GM12878 (cell line): ENCODE results near the gene FMC1.

Source experiments
- FOXK2 ChIP-seq: fragments of 450-650 bp; IDR thresholded peaks from 2 replicates; pipeline ENCODE4 v1.6.1; 2017; ENCODE audit warnings: mild to moderate bottlenecking, moderate library complexity
- MTA3 ChIP-seq: IDR thresholded peaks from 2 replicates; pipeline ENCODE4 v1.6.1; 2012; ENCODE audit warnings: low read length, inconsistent platforms, borderline replicate concordance
- MXI1 ChIP-seq: fragments of 150-350 bp; IDR thresholded peaks from 2 replicates; pipeline ENCODE4 v1.6.1; 2011; ENCODE audit warnings: low read depth, mild to moderate bottlenecking, inconsistent platforms, low read length, improper control_type of control experiment
- PKNOX1 ChIP-seq: fragments of 450-650 bp; IDR thresholded peaks from 2 replicates; pipeline ENCODE4 v1.6.1; 2016; ENCODE audit warnings: mild to moderate bottlenecking
- POLR2A ChIP-seq: IDR thresholded peaks from 2 replicates; pipeline ENCODE4 v1.6.1; 2011; ENCODE audit warnings: low read depth, mild to moderate bottlenecking, low read length
- RAD51 ChIP-seq: fragments of 450-650 bp; IDR thresholded peaks from 2 replicates; pipeline ENCODE4 v1.6.1; 2016; ENCODE audit warnings: moderate library complexity, mild to moderate bottlenecking, inconsistent platforms
- TF ChIP-seq, protein P1 (sequence below), 3 experiments: IDR thresholded peaks in 2 of 3; conservative IDR thresholded peaks in 1 of 3; 2 replicates each; pipeline ENCODE4 v1.5.1; 2011; ENCODE audit warnings: low read depth in 3 of 3, low read length in 3 of 3, mild to moderate bottlenecking in 3 of 3, control low read depth in 2 of 3, moderate library complexity in 2 of 3, inconsistent platforms in 1 of 3, mixed read lengths in 1 of 3; ENCODE audit not compliant: control insufficient read depth in 2 of 3, insufficient read depth in 1 of 3; ENCODE audit errors: extremely low read depth in 1 of 3
- TF ChIP-seq, protein P2 (sequence below): IDR thresholded peaks from 2 replicates; pipeline ENCODE4 v1.6.1; 2012; ENCODE audit warnings: low read depth, low read length, improper control_type of control experiment

DNA sequence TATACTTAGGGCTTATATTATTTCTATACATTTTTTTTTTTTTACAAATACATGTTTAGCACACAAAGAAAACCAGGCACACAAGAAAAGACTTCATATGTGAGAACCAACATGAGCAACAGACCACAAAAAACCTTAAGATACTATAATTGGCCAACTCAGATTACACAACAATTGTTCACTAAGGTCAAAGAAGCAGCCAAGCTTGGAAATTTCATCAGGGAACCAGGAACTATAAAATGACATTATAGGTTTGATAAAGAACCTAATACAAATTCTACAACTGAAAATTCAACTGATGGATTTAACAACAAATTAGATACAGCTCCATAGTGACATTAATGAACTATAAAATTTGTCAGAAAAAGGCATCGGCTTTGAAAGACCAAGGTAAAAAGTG, 14.2 kb downstream of the FMC1 start:
- TF ChIP-seq, protein P1, sequence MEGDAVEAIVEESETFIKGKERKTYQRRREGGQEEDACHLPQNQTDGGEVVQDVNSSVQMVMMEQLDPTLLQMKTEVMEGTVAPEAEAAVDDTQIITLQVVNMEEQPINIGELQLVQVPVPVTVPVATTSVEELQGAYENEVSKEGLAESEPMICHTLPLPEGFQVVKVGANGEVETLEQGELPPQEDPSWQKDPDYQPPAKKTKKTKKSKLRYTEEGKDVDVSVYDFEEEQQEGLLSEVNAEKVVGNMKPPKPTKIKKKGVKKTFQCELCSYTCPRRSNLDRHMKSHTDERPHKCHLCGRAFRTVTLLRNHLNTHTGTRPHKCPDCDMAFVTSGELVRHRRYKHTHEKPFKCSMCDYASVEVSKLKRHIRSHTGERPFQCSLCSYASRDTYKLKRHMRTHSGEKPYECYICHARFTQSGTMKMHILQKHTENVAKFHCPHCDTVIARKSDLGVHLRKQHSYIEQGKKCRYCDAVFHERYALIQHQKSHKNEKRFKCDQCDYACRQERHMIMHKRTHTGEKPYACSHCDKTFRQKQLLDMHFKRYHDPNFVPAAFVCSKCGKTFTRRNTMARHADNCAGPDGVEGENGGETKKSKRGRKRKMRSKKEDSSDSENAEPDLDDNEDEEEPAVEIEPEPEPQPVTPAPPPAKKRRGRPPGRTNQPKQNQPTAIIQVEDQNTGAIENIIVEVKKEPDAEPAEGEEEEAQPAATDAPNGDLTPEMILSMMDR (IDR thresholded peaks at IDR 0.05 in 2 of 3, conservative IDR thresholded peaks at IDR 0.05 in 1 of 3; ENCODE audit: control insufficient read depth in 2 of 3, extremely low read depth in 1 of 3, insufficient read depth in 1 of 3, low read depth in 3 of 3, low read length in 3 of 3) = no peak
- TF ChIP-seq POLR2A (no peak), RAD51 (no peak), FOXK2 (no peak), PKNOX1 (no peak), MXI1 (no peak), MTA3 (no peak)
- TF ChIP-seq, protein P2, sequence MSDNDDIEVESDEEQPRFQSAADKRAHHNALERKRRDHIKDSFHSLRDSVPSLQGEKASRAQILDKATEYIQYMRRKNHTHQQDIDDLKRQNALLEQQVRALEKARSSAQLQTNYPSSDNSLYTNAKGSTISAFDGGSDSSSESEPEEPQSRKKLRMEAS = no peak
